ENCODE measurements around the gene SLC5A6.
A peak's percentile ranks its signal among the peaks of the same experiment; 100 is the strongest.

Gene SLC5A6

DNA sequence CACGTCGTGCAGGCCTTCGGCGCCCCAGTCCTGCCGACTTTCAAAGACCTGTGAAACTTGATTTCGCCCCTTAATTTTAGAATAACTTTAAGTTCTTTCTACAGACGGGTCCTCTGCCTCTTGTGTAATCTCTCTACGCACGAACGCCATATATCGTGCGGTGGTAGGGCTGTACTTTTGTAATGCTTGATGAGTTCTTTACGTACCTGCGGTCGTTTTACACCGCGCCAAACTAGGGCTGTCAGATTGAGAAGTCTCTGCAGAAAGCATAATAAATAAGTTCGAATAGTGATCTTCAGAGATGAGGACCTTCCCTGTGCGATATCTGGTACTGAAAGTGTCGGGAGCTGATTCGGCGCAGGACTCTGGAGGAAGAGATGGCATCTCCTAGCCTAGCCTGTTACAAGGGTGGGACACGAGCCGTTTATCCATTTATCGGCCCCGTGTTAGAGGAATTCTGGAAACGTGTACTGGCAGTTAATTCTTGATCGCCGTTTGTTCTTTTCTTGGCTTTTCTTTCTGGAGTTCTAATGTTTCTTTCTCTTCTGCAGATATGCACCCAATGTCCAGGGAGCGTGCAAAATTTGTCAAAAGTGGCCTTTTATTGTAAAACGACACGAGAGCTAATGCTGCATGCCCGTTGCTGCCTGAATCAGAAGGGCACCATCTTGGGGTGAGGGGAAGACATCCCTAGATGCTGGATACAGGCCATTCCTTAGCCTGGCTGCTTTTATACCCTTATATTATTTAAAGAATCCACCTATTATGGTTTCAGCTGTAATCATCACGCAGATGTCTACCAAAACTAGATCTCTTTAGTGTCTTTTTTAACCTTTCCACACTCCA is 781 bp upstream of the SLC5A6 start:
- H3K4me3 ChIP-seq (ENCODE audit: low read depth, low read length), result peak overlapping the region; percentile 87
- TF ChIP-seq, protein P1, sequence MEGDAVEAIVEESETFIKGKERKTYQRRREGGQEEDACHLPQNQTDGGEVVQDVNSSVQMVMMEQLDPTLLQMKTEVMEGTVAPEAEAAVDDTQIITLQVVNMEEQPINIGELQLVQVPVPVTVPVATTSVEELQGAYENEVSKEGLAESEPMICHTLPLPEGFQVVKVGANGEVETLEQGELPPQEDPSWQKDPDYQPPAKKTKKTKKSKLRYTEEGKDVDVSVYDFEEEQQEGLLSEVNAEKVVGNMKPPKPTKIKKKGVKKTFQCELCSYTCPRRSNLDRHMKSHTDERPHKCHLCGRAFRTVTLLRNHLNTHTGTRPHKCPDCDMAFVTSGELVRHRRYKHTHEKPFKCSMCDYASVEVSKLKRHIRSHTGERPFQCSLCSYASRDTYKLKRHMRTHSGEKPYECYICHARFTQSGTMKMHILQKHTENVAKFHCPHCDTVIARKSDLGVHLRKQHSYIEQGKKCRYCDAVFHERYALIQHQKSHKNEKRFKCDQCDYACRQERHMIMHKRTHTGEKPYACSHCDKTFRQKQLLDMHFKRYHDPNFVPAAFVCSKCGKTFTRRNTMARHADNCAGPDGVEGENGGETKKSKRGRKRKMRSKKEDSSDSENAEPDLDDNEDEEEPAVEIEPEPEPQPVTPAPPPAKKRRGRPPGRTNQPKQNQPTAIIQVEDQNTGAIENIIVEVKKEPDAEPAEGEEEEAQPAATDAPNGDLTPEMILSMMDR (IDR thresholded peaks at IDR 0.05; ENCODE audit: low read depth, low read length), result no peak

DNA sequence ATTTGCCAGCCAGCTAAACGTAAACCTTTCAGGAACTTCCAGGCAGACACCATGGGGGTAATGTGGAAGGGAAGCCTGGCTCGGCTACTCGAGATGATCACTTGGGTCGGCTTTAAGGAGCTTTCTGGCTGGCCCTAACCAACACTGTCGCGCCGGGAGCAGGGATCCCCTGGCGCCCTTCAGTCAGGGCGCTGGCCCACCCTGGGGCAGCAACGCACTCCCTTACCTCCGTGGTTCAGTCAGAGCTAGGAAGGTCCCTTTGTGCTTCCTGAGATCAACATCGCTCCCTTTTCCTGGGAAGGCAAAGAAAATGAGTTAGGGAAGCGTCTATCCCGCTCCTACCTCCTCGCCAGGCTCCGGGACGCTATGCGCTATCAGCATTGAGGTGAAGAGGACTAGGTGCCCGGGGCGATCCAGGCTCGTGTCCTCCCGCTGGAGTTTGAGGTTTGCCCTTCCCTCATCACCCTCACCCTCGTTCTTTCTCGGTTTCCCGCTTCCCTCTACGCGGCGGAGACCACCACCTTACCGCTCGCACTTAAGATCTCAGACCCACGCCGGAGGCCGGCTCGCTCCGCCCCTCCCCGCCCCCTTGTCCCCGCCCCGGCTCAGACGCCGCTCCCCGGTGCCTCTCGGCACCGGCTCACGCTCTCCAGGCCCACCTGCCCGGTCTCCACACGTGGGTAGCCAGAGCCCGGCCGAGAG is 676 bp downstream of the SLC5A6 start:
- TF ChIP-seq, protein P1 (IDR thresholded peaks at IDR 0.05; ENCODE audit: low read depth, low read length), result no peak

DNA sequence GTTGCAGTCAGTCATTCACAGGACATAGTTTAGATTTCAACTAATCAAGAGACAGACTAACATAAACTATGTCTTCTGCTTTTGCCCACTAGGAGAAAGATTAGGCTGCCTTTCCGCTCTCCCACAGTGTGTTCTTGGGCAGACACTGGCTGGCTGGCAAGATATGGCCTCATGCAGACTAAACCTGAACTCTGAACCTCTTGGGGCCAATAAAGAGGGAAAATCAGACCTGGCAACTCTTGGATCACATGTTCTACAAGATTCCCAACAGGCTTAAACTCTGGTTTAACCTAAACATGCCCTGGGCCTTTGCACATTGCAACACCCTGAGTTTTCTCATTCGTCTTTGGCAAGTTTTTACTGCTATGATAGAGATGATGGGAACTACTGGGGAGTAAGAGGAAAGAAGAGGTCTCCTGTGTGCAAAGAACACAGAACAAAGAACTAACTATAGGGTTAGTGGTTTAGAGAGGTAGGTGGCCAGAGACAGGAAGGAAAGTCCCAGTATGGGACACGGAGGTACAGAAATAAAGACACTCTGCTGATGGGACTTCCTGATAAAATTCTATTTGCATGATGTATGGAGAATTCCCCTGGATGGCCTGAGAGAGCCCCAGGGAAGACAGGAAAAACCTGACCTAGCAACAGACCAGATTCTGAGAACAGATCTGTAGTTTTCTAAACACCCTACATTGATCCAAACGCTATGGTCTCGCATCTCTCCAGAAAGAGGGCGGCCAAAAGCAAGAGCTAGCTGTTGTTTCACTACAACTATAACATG is 2.3 kb downstream of the SLC5A6 start:
- TF ChIP-seq, protein P1 (IDR thresholded peaks at IDR 0.05; ENCODE audit: low read depth, low read length), result no peak
- H3K4me3 ChIP-seq (ENCODE audit: low read depth, low read length), result no peak overlapping the region

More for the DNA sequence above, 676 bp downstream of the SLC5A6 start:
- peak overlapping the region; percentile 87 for H3K4me3 ChIP-seq (ENCODE audit: low read depth, low read length)

DNA sequence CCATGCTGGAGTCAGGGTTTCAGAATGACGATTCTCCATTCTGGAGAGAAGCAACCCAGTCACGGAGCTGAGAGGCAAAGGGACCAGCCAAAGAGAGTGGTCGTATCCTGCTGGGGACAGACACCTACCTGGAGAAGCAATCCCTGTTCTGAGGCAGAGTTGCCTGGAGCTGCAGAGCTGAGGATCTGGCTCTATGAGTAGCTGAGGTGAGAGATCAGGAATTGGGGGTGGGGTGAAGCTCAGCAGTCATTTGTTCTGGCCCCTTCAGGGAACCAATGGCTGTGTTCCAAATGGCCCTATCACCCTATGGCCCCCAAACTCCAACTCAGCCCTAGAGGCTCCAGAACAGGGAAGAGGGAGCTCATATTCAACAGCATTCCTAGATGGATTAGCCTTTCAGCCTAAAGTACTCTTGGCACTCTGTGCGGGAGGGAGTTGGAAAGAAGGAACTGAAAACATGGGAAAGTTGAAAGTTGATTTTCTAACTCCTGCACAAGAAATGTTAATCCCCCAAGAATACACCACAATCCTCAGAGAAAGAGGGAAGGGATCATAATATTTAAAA is 3.5 kb downstream of the SLC5A6 start:
- TF ChIP-seq, protein P1 (IDR thresholded peaks at IDR 0.05; ENCODE audit: low read depth, low read length), result no peak
- no peak overlapping the region for H3K4me3 ChIP-seq (ENCODE audit: low read depth, low read length)

DNA sequence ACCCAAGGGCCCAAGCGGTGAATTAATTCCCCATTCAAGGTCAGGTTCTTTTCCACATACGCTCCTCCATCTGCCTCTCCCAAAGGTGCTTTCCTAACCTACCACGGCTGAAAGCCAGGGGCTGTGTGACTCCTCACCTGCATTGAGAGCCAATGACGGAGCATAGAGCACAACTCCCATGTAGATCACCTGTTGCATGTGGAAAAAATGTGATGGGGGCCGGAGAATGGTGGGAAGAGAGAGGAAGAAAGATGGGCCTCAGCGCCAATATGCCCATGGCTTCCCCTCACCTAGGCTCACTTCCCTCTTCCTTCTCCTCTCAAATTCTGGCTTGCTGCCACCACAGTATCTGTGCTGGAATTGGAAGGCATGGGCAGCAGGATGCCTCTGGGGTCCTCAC is 5.7 kb downstream of the SLC5A6 start:
- no peak overlapping the region for H3K4me3 ChIP-seq (ENCODE audit: low read depth, low read length)
- TF ChIP-seq, protein P1 (IDR thresholded peaks at IDR 0.05; ENCODE audit: low read depth, low read length), result no peak

DNA sequence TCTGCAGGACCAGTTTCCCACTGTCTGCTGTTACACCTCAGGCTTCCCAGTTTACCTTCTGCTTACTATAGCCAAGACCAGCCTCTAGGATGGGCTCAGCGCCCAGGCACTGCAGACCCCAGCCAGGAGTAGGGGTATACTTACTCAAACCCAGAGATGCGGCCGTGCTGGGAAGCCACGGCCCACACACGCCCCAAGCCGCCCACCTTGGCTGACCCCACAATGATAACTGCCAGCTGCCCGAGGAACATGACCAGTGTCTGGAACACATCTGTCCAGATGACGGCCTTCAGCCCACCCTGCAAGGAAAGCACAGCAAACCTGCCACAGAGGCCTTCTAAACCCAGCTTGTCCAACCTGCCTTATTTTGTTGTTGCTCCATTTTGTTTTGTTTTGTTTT is 6.9 kb downstream of the SLC5A6 start:
- TF ChIP-seq, protein P1 (IDR thresholded peaks at IDR 0.05; ENCODE audit: low read depth, low read length), result no peak
- H3K4me3 ChIP-seq (ENCODE audit: low read depth, low read length), result no peak overlapping the region
